HG02588 (cell line): ENCODE data around the gene RBBP8NL.
A peak's percentile ranks its signal among the peaks of the same experiment; 100 is the strongest.

Source experiments
- ATAC-seq: cut with Tn5 transposase; IDR thresholded peaks from one replicate; pipeline ENCODE4 v1.9.1; 2021; ENCODE audit warnings: mild to moderate bottlenecking, moderate library complexity; ENCODE audit not compliant: unreplicated experiment

Gene RBBP8NL

DNA sequence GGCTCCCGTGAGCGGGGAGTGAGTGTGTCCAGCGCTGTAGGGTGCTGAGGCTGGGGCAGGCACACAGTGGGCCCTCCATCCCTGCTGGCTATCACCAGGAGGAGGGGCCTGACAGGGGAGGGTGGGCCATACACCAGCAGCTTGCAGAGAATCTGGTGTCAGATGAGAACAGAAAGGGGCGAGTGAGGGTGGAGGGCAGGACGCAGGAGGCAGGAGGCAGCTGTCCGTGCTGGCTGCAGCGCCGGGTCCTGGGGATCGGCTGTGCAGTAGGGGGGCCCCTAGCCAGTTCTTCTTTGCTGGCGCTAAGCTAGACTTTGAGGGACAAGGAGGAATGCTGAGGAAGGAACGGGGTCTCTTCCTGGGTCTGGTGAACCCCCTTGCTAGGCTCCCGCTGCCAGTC, 18.7 kb downstream of the RBBP8NL start:
- ATAC-seq, result no peak

DNA sequence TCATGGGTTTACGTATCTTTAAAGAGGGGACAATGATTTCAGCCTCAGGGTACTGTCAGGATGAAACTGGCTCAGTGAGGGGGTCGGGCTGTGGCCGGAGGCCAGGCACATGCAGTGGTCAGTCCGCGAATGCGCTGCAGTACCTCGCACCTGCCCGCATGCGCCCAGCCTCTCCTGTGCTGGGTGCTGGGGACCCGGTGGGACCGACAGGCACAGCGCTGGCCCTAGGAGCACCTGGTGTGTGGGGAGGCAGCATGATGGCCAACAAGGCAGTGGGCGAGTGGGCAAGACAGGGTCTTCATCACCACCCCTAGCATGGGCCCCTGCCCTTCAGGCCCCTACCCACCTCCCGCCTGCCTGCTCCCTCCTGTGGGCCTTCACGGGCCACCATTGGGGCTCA, 19.3 kb downstream of the RBBP8NL start:
- ATAC-seq, result no peak

DNA sequence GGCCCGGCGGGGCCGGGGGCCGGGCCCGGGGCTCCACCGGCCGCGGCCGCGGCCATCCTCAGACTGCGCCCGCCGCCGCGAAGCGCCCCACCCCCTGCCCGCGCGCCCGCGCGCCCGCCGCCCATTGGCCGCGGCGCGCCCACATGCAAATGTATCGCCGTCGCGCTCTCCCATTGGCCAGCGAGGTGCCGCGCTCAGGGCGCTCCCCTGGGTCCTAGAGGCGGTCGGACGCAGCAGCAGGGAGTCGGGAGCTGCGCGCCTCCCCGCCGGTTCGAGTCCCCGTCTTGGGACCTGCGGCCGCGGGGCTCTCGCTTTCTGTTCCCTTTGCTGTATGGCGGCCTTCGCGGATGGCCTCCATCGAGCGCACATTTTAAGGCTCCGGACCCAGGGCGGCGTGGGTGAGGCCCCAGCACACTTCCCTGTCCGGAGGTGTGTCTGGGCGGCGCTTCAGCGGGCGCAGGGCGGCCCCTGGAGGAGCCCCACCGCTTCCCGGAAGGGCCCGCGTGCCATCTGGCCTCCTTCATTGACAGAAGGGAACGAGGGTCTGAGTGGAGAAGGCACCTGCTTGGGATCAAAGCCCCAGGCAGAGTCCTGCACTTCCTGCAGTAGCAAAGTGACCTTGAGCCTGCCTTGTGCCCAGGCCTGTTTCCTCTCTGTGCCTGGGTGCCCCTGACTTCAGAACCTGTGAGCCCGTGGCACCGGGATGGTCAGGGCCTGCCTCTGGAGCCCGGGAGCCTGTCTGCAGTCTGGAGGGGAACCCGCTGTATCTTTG, 19.9 kb downstream of the RBBP8NL start, which contains the start of gene CABLES2:
CABLES2 (minus strand) TSS at position 65 of the 772 bp plus-strand sequence; CDS start at position 56, 9 bp downstream.
- ATAC-seq, result peak; percentile 80

DNA sequence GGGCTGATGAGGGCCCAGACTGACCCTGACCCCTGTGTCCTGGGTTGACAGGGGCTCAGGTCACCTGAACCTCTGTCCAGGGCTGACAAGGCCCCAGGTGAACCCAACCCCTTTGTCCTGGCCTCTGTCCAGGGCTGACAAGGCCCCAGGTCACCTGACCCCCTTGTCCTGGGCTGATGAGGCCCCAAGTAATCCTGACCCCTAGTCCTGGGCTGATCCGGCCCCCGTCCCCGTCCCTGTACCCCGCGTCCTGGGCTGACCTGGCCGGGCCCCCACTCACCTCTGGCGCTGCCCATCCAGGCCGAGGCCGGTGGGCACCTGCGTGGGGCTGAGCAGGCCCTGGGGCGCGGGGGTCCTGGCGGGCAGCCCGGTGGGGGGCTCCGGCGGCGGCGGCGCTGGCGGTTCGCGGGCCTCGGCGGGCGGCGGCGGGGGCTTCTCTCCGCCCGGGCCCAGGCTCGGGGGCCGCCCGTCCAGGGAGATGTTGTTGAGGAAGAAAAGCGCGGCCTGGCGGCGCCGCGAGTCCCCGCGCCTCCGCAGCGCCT, 20.6 kb downstream of the RBBP8NL start:
- ATAC-seq, result peak; percentile 10

DNA sequence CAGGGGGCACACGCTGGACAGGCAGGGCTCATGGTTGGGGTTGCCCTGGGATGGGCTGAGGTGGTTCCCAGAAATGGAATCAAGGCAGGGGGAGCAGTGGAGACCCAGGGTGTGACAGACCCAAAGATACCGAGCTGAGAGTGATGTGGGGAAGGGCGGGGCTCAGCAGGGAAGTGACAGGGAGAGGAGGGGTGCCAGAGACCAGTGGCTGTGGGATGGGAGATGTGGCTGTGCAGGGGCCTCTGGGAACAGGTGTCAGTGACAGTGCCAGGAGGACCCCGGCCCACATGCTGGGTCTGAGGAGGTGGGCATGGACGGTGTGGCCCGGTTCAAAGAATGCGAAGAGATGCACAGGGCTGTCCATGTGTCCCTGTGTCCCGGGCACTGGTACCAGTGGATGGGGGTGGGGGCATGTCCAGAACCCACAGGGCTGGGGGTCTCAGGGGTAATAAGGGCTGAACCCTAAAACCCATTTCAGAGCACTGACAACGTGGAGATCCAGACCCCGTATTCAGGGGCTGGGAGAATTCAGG, 21.3 kb downstream of the RBBP8NL start:
- ATAC-seq, result no peak

DNA sequence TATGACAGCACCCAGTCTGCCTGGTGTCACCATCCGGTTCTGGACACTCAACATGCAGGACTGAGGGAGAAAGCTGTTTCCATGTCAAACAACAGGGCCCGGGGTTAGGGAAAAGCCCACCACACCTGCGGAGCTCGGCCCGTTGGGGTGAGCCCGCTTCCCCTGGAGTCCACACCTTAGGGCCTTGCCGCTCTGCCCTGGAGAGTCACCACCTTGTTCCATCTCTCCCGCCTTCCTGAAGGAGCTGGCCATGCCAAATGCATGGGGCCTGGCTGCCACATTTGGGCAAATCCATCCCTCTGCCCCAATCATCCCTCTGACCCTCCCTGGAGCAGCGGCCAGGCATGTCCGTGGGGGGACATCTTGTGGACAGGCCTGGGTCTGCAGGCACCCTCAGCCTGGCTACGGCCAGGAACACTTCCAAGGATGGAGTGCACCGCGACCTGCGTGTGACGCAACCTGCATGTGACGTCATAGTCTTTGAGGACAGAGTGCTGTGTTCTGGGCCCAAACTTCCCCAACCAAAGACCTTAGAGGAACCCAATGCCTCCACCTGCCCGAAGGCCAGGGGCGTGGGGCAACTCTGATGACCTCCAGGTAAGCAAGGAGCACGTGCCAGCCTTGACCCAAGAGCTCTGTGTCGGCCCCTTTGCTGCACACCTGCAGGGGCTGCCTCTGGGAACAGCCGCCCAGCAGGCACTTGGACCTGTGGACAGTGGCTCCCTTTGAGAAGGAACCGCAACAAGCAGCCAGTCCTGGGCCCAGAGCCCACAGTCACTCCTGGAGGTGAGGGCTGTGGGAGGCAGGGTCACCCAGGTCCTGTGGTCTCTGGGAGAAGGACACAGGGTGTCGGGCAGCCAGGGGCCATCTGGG, 22.0 kb downstream of the RBBP8NL start:
- no peak for ATAC-seq

DNA sequence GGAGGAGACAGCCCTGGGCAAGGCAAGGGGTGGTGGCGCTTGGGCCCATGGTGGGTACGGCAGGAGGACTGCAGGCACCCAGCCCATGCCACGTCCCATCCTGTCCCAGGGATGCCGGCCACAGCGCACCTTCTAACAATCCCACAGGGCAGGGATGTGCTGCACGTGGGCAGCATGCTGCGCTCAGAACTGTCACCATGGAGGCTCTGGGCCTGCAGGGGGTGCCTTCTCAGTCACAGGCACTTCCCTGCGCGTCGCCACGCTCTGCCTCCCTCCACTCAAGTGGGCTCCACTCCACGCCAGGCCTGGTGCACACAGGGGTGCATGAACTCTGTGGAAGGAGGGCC, 22.6 kb downstream of the RBBP8NL start:
- ATAC-seq, result no peak

DNA sequence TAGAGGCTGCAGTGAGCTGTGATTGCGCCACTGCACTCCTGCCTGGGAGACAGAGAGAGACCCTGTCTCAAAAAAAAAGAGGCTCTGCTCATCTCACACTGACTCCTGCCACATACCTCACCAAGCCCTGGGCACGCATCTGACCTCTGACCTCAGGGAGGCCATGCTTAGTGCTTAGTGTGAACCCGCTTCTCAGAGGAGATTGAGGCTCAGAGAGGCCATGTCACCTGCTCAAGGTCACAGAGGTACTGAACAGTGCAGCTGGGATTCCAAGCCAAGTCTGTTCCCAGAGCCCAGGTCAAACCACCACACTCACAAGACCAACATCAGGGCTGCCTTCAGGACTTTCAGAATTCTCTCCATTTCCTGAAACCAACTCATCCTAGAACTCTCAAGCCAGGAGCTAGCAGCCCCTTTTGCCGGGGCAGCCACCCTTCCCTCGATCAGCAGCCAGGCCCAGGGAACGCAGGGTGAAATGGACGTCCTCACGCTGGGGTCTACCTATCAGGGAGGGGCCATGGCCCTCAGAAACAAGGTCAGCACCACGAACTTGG, 23.1 kb downstream of the RBBP8NL start:
- ATAC-seq, result no peak

DNA sequence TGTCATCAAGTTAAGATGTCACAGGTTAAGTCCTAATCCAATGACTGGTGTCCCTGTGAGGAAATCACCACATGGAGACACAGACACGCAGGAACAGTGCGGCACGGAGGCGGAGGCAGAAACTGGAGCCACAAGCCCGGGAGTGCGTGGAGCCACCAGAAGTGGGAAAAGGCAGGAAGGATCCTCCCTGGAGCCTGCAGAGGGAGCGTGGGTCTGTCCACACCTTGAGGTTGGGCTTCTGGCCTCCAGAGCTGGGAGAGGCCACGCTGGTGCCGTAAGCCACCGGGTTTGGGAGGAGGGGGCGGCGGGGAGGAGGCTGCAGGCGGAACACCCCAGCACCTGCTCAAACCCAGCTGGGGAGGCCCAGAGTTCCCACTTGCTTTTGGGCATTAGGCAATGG, 24.0 kb downstream of the RBBP8NL start:
- no peak for ATAC-seq

DNA sequence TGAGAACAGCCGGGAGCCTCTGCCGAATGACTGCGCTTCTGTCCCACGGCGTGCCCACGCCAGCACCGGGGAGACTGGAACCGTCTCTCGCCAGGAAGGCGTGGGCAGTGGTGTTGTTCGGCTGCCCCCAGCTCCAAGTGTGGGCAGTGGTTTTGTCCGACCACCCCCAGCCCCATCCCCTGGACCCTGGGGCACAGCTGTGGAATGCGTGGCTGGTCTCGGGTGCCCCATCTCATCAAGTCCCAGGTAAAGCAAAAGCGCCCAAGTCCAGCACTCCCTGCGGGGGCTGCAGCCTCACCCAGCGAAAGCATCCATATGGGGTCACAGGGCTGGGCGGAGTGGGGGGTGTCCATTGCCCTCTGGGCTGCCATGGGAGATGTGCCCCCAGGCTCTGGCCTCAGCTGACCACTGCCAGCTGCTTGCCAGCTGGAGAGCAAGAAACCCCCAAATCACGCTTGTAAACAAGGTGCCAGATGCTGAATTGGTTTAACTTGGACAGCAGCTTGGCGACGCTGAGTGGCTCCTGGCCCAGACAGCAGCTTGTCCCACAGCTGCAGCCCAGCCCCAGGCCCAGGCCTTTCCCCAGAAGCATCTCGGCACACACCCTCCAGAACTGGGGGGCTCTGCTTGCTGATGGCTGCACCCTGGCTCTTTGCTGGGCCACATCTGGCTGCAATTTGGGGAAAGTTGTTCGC, 24.7 kb downstream of the RBBP8NL start:
- no peak for ATAC-seq

DNA sequence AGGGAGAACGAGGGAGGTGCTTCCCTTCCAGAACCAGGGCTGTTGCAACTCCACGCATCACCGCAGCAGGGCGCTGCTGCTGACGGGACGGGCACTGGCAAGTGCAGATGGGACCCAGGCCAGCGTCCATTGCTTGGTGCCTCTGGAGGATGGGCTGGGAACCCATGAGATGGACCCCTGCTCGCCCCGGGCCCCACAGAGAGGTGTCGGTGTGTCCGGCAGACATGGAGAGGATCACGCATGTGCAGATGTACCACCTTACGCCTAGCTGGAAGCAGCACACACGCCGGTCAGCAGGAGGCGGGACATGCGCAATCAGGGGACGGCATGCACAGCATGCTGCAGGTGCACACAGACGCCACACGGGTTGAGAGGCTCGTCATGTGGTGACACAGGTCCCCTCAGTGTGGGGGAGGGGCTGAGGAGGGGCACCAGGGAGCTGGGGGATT, 26.0 kb downstream of the RBBP8NL start:
- ATAC-seq, result no peak

DNA sequence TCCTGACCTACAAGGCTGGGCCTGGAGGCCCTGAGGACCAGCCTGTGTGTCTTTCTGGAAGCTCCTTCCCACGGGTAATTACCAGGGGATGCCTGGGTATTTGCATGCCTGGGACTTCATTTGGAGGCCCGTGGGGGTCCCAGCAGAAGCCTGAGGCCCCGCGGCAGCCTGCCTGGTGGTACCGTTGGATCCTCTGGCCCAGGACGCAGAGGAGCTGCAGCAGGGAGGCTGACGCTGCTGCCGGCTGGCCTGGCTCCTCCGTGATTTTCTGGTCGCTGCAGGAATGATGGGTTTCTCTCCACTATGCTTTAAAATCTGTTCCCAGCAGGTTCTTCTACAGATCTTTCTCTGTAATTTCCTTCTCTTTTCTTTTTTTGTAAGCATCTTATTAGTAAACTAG, 26.8 kb downstream of the RBBP8NL start:
- ATAC-seq, result no peak

DNA sequence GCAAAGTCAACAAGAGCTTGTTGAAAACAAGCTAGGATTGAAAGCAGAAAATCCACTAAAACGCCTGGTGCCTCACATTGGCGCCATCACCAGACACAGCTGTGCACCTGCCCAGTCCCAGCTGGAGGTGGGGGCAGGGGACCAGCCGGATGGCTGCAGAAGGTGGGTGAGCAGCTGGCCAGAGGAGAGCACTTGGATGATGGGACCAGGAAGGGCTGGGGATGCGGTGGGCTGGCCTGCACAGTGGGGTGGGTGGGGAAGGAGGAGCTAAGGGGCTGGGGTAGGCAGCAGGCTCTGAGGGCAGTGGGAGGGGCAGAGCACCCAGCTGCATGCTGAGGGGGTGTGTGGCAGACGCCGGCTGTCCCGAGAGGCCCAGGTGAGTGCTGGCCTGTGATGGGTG, 27.3 kb downstream of the RBBP8NL start:
- no peak for ATAC-seq

DNA sequence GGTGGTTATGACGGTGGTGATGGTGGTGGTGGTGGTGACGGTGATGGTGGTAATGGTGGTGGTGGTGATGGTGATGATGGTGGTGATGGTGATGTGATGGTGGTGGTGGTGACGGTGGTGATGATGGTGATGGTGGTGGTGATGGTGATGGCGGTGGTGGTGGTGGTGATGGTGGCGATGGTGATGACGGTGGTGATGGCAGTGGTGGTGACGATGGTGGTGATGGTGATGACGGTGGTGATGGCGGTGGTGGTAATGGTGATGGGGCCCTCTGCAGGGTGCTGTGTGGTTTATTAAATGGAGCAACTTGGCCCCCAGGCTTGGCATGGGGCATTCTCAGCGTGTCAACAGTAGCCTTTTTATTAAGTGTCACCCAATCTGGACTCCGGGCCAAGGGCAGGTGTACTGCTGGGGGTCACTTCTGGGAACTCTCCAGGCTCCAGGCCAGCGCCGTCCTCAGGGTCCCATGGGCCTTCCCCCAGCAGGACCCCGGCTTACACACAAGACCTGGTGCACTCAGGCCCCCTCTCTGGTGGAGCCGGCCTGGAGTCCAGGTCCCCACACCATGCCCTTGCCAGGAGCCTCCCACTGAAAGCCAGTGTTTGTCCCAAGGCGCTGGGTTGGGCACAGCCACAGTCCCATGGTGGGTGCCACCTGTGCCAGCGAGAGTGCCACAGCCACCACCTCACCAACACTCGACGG, 29.1 kb downstream of the RBBP8NL start:
- ATAC-seq, result no peak

DNA sequence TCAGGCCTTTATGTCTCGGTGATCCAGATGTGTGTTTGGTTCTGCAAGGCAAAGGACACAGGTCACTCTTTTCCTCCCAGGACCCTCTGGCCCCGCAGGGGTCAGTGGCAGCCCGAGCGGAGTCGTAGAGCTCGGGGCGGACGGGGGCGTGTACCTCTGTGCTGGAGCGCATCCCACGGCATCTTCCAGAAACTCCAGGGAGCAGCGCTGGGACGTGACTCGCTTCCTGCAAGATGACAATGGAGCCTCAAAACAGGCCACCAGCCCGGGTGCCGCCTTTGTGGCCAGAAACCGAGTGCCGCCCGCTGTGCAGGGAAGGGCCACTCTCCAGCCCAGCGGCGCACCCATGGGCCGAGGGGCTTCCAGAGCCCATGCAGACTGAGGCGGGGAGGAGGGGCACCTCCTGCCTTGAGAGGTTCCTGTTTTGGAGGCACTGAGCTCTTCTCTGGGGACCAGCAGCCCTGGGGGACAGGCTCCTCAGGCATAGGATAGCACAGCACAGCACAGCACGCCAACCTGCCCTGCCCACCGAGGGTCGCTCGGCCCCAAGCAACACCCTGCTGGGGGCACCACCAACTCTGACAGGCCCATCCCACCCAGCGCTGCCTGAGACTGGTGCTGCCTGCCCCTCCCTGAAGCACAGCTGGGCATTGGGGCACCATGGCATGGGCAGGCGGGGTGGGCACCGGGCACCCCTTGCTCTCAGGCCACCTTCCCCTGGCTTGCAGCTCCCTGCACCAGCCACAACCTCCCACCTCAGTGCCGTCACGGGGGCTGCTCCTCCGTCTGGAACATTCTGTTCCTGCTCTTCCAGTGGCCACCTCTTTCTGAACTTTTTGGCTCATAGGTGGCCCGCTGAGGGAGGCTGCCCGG, 30.7 kb downstream of the RBBP8NL start:
- ATAC-seq, result no peak

DNA sequence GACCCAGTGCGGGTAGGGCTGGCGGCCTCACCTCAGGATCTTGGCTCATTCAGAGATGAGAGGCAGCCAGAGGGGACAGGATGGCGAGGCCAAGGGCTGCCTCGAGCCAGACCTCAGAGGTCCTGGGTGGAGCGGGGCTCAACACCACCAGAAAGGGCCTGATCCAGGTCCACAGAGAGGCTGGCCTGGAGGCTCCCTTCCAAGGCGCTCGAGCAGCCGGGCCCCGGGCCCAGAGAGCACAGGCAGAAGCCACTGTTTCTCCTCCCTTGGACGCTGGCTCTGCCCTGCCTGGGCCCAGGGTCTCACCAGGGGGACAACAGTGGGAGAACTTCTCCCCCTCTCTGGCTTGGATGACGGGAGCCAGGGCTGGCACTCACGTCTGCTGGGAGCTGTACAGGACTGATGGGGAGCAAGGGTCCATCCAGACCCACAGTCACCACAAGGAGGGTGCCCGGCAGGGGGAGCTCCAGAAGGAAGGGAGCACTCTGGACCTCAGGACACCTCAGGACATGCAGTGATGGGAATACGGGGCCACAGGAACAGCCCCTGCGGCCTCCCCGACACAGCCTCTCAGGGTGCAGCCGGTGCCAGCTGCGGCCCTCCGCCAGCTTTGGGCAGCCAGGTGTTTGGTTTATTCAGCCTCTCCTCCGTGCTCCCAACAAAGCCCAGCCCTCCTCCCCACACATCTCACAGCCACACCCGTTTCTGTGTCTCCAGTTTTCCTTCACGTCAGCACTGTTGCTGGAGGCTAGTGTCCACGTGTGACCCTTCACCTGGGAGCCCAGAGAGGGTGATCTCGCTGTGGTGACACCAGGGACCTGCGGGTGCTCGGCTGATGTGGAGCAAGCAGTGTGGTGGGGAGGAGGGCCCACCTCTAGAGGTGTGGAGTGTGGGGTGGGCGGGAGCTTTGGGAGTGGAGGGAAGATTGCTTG, 31.8 kb downstream of the RBBP8NL start:
- ATAC-seq, result no peak

DNA sequence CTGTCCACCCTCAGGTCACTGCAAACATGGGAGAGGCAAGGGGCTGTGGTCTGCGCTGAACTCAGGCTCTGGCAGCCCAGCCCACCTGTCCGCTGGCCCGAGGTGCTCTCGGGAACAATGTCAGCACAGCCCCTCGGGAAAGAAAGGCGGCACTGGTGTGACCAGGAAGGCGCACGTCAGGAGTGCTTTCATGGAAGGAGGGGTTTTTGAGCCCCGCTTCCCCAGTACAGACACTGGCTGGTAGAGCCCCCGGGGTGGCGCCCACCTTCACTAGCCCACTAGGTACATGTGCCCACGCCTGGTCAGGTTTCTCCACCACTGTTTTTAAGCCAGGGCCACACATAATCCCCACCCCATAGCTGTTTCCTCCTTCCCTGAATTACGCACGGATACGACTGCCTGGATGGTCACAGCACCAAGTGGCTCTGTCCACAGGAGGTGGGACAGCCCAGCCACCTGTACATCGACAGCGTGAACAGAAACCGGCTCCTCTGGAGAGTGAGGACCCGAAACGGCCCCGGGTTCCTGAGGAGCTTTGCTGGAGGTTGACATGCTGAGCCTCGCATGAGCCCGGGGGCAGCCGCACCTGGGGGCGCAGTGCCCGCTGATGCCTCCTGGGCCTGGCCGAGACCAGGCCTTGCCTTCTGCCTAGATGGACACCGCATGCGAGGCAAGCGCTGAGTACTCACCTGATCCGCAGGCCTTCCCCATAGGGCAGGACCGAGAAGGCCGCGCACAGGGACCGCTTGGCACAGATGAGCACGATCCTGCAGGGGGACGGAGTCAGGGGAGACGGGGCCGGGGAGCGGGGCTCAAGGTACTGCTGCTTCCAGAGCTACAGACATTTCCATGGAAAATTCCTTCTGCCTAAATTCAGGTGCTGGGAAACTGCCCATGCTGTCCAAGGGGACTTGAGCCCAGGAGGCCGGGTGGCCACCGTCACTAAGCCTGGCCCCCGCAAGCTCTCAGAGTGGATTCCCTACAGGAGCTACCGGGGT, 32.8 kb downstream of the RBBP8NL start:
- ATAC-seq, result no peak
